H1 (cell line): Measurements from ENCODE around the gene PGAP2. TPM values are rescaled to one million over a fixed set of nuclear protein-coding genes. Genes with fewer than 3 reads are reported as not detected.

Source experiments
- ATF2 ChIP-seq: IDR thresholded peaks from 2 replicates; pipeline ENCODE4 v1.6.1; 2012; ENCODE audit warnings: low read length, inconsistent platforms
- BRCA1 ChIP-seq: IDR thresholded peaks from 2 replicates; pipeline ENCODE4 v1.6.1; 2012; ENCODE audit warnings: low read depth, low read length, improper control_type of control experiment
- EGR1 ChIP-seq: IDR thresholded peaks from 2 replicates; pipeline ENCODE4 v1.6.1; 2011; ENCODE audit warnings: low read depth, low read length, borderline replicate concordance
- NANOG ChIP-seq: IDR thresholded peaks from 2 replicates; pipeline ENCODE4 v1.6.1; 2011; ENCODE audit warnings: low read length, low read depth, mild to moderate bottlenecking, inconsistent platforms; ENCODE audit not compliant: insufficient read depth, poor library complexity, severe bottlenecking
- RNF2 ChIP-seq: fragments of 200-900, 300-1000 bp; sonication (generic); IDR thresholded peaks from 2 replicates; pipeline ENCODE4 v1.7.1; 2016; ENCODE audit warnings: borderline replicate concordance, low read depth, mild to moderate bottlenecking, antibody characterized with exemption, low read length; ENCODE audit not compliant: poor library complexity, severe bottlenecking; ENCODE audit errors: missing control alignments
- SP2 ChIP-seq: IDR thresholded peaks from 2 replicates; pipeline ENCODE4 v1.6.1; 2012; ENCODE audit warnings: mild to moderate bottlenecking, low read length, inconsistent platforms
- USF2 ChIP-seq: IDR thresholded peaks from 2 replicates; pipeline ENCODE4 v1.6.1; 2011; ENCODE audit warnings: low read length, improper control_type of control experiment
- polyA plus RNA-seq, 7 experiments: library from polyadenylated mRNA; depleted of rRNA in 3 of 7; stranded (reverse) in 5 of 7; unstranded in 2 of 7; fragments of >200 nt in 5 of 7; fragments of 200-250 nt in 2 of 7; gene quantifications; 1 replicate in 5 of 7; 2 replicates in 1 of 7; 4 replicates in 1 of 7; pipeline versions ENCODE4 v1.2.1 to v1.2.3, GENCODE V29; 2011 to 2013; ENCODE audit warnings: missing spikeins in 2 of 7, mixed read lengths in 2 of 7
- total RNA-seq: library from RNA; stranded (reverse); fragmentation: NEBNext Ultra II Directional; extraction: Animal tissue kit (Norgen Biotek cat#: 25700); gene quantifications from 2 replicates; pipeline ENCODE4 v1.2.1, GENCODE V29; 2021
- TF ChIP-seq, protein P1 (sequence below), 3 experiments: IDR thresholded peaks; 1 replicate in 2 of 3; 2 replicates in 1 of 3; pipeline versions ENCODE4 v1.5.1 to v1.6.1; 2011; ENCODE audit warnings: low read length in 3 of 3, mild to moderate bottlenecking in 3 of 3, inconsistent platforms in 2 of 3, low read depth in 1 of 3, moderate library complexity in 1 of 3; ENCODE audit not compliant: insufficient read depth in 1 of 3; ENCODE audit errors: control extremely low read depth in 1 of 3

Gene PGAP2
- total and polyA plus RNA-seq, 2 of the 8 experiments (the other 6 are each of a cell fraction or from before 2014, with no cell fraction given) = 56.5 to 106 TPM

- TF ChIP-seq, protein P1, sequence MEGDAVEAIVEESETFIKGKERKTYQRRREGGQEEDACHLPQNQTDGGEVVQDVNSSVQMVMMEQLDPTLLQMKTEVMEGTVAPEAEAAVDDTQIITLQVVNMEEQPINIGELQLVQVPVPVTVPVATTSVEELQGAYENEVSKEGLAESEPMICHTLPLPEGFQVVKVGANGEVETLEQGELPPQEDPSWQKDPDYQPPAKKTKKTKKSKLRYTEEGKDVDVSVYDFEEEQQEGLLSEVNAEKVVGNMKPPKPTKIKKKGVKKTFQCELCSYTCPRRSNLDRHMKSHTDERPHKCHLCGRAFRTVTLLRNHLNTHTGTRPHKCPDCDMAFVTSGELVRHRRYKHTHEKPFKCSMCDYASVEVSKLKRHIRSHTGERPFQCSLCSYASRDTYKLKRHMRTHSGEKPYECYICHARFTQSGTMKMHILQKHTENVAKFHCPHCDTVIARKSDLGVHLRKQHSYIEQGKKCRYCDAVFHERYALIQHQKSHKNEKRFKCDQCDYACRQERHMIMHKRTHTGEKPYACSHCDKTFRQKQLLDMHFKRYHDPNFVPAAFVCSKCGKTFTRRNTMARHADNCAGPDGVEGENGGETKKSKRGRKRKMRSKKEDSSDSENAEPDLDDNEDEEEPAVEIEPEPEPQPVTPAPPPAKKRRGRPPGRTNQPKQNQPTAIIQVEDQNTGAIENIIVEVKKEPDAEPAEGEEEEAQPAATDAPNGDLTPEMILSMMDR (IDR thresholded peaks at IDR 0.05; ENCODE audit: control extremely low read depth in 1 of 3, insufficient read depth in 1 of 3, low read depth in 1 of 3, low read length in 3 of 3) = no peak
- TF ChIP-seq EGR1 = no peak
- no peak for TF ChIP-seq RNF2
- no peak for TF ChIP-seq ATF2
- TF ChIP-seq USF2 = no peak
- TF ChIP-seq SP2 = no peak
- TF ChIP-seq NANOG = peak; percentile 32
- no peak for TF ChIP-seq BRCA1
Observed at GRCh38 chr11:3861683-3862082, 53.3 kb downstream of the PGAP2 start (continued).
